Activated CD4-positive, alpha-beta T cell treated with anti-CD3 and anti-CD28 coated beads, Interleukin-2, amount 10 ng/mL, durations not matched to agents 24 days and 14 days (primary cell): ENCODE measurements around the gene TMEM101. TPM values are rescaled to one million over a fixed set of nuclear protein-coding genes. Genes with fewer than 3 reads are reported as not detected.
"Not testable (repeated sequence)": the region's sequence is repeated elsewhere in the genome, so short reads cannot be mapped to it uniquely, and the experiment has no call there.

ENCODE experiments used
- DNase-seq: peaks from one replicate; pipeline ENCODE4 v3.0.0; 2022
- H3K27ac Mint-ChIP-seq: one replicate; pipeline ENCODE4 v1.8.0; 2022; ENCODE audit warnings: mild to moderate bottlenecking, mixed read lengths
- H3K27me3 Mint-ChIP-seq: one replicate; pipeline ENCODE4 v1.8.0; 2022; ENCODE audit warnings: mixed read lengths
- H3K36me3 Mint-ChIP-seq: one replicate; pipeline ENCODE4 v1.8.0; 2022; ENCODE audit warnings: low read depth, mild to moderate bottlenecking, mixed read lengths
- H3K4me1 Mint-ChIP-seq: one replicate; pipeline ENCODE4 v1.8.0; 2021; ENCODE audit warnings: mixed read lengths
- H3K4me3 Mint-ChIP-seq: one replicate; pipeline ENCODE4 v1.8.0; 2022; ENCODE audit warnings: mild to moderate bottlenecking, moderate library complexity, mixed read lengths
- H3K9me3 Mint-ChIP-seq: one replicate; pipeline ENCODE4 v1.8.0; 2021; ENCODE audit warnings: mixed read lengths
- intact Hi-C: fragments of 100-400 bp; cut with micrococcal nuclease; formaldehyde crosslinking; loops from one replicate; pipeline ENCODE4 v1.15.1; 2023
- total RNA-seq: library from RNA; stranded (reverse); gene quantifications from 2 replicates; pipeline ENCODE4 v1.2.3, GENCODE V29; 2022

The TMEM101 gene
- total RNA-seq, 1 donor from 2014 or later, result 32.8 TPM

GRCh38 chr17:43967251-43967875 is 47.4 kb downstream of the TMEM101 start:
- no peaks in the 10 kb centered on the region for H3K4me1 Mint-ChIP-seq
- no peak for DNase-seq
- no peak overlapping the region for H3K27ac Mint-ChIP-seq
- H3K9me3 Mint-ChIP-seq, result no peaks in the 10 kb centered on the region
- no peaks in the 10 kb centered on the region for H3K36me3 Mint-ChIP-seq
- H3K27me3 Mint-ChIP-seq, result peaks cover 16% of the 10 kb centered on the region
- intact Hi-C loops, result no loop called here
- no peak overlapping the region for H3K4me3 Mint-ChIP-seq

DNA sequence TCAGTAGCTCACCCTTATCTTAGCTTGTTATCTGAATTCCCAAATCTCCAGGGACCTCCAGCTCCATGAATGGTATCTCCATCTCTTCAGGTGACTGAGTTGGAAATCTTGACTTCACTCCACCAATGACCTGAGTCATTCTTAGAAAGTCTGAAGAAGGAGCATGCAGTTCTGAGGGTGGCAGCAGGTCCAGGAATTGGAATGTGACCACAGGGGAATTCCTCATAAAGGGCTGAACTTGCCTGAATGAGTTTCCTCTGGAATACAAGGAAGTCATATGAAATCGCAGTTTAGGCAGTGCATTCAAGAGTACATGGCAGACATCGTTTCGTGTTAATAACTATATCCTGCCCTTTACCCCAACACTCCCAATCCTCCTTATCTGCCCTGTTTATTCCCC is 48.5 kb downstream of the TMEM101 start:
- Mint-ChIP-seq H3K9me3 (no peaks in the 10 kb centered on the region), H3K36me3 (no peaks in the 10 kb centered on the region), H3K4me3 (no peak overlapping the region), H3K4me1 (no peaks in the 10 kb centered on the region), H3K27ac (no peak overlapping the region), H3K27me3 (peaks cover 16% of the 10 kb centered on the region)
- no peak for DNase-seq
- intact Hi-C loops, result no loop called here

DNA sequence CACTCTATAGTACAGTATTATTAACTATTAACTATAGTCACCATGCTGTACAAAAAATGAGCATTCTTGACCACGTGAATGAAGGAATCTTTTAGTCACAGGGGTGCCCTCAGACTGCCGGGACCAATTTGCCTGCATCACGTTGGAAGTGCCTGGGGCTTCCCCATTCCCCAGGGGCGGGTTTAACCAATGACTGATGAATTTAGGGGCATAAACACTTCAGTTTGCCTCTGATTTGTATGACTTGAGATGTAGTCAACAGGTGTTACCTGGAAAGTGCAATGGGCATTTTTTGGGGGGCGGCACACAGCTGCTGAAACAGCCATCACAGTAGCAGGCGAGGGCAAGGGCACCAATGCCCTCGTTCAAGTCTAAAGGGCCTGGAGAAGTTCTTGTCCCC is 52.3 kb downstream of the TMEM101 start:
- Mint-ChIP-seq H3K4me3 (no peak overlapping the region), H3K9me3 (no peaks in the 10 kb centered on the region), H3K36me3 (no peaks in the 10 kb centered on the region), H3K27me3 (peaks cover 15% of the 10 kb centered on the region), H3K27ac (no peak overlapping the region), H3K4me1 (no peaks in the 10 kb centered on the region)
- no peak for DNase-seq
- intact Hi-C loops, result no loop called here

DNA sequence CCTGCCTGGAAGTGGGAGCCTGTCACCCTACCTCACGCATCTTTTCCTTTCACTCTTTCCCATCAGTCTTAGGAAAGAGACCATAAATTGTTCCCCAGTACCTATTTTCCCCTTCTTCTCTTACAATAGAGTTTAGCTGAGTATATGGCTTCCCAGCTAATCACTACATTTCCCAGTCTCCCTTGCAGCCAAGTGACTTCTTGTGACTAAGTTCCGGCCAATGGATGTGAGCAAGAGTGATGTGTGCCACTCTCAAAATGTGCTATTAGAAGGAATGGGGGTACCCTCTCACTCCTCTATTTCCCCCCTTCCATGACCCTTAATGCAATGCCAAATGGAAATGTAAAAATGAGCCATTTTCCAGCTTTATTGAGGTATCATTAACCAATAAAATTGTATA is 52.8 kb downstream of the TMEM101 start:
- Mint-ChIP-seq H3K27ac (no peak overlapping the region), H3K27me3 (peaks cover 14% of the 10 kb centered on the region), H3K4me3 (no peak overlapping the region), H3K9me3 (no peaks in the 10 kb centered on the region), H3K36me3 (no peaks in the 10 kb centered on the region), H3K4me1 (no peaks in the 10 kb centered on the region)
- intact Hi-C loops, result no loop called here
- no peak for DNase-seq

DNA sequence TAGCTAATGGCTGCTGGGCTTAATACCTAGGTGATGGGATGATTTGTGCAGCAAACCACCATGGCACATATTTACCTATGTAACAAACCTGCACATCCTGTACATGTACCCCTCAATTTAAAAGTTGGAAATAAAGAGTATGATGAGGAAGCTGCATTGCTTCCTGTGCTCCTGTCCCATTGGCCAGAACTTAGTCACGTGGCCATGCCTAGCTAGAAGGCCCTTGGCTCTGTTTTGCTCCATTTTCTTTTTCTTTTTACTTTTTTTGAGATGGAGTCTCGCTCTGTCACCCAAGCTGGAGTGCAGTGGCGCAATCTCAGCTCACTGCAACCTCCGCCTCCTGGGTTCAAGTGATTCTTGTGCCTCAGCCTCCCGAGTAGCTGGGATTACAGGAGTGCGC is 53.5 kb downstream of the TMEM101 start:
- DNase-seq, H3K4me3 Mint-ChIP-seq, H3K9me3 Mint-ChIP-seq, H3K27ac Mint-ChIP-seq, intact Hi-C loops, H3K36me3 Mint-ChIP-seq, H3K4me1 Mint-ChIP-seq: not testable (repeated sequence)
- H3K27me3 Mint-ChIP-seq, result peaks cover 12% of the 10 kb centered on the region

Other genes with a start within 250 kb of the TMEM101 start
- 16.5 and 18.3 TPM in 2 replicates for gene DUSP3, start 236.0 kb downstream of the TMEM101 start, total RNA-seq
- not detected in 2 replicates for gene CFAP97D1, start 234.5 kb downstream of the TMEM101 start, total RNA-seq
- gene MPP3, start 181.8 kb downstream of the TMEM101 start, total RNA-seq, result 0.63 TPM in 1 of 2 replicates, not detected in the other
- not detected in 2 replicates for gene CD300LG, start 167.8 kb downstream of the TMEM101 start, total RNA-seq
- gene MPP2, start 107.4 kb downstream of the TMEM101 start, total RNA-seq, result 0.83 and 1.3 TPM in 2 replicates
- not detected in 2 replicates for gene PPY, start 72.5 kb downstream of the TMEM101 start, total RNA-seq
- 0.26 TPM in 1 of 2 replicates, not detected in the other for gene PYY, start 61.0 kb downstream of the TMEM101 start, total RNA-seq
- gene NAGS, start 10.3 kb downstream of the TMEM101 start, total RNA-seq, result 0.59 and 0.91 TPM in 2 replicates
- gene LSM12, start 51.7 kb upstream of the TMEM101 start, total RNA-seq, result 101 and 107 TPM in 2 replicates
- gene G6PC3, start 55.8 kb upstream of the TMEM101 start, total RNA-seq, result 33.3 and 34.1 TPM in 2 replicates
- gene HDAC5, start 108.7 kb upstream of the TMEM101 start, total RNA-seq, result 16.1 and 17.7 TPM in 2 replicates
- 23.8 and 24.5 TPM in 2 replicates for gene HROB, start 127.0 kb upstream of the TMEM101 start, total RNA-seq
- 0.09 and 0.78 TPM in 2 replicates for gene ASB16, start 155.7 kb upstream of the TMEM101 start, total RNA-seq
- 16.1 and 19.0 TPM in 2 replicates for gene TMUB2, start 172.0 kb upstream of the TMEM101 start, total RNA-seq
- gene ATXN7L3, start 184.9 kb upstream of the TMEM101 start, total RNA-seq, result 105 and 118 TPM in 2 replicates
- 193 and 195 TPM in 2 replicates for gene UBTF, start 204.7 kb upstream of the TMEM101 start, total RNA-seq